ENCODE results near the gene TTC16.
"Not testable (repeated sequence)": the region's sequence is repeated elsewhere in the genome, so short reads cannot be mapped to it uniquely, and the experiment has no call there.

Gene TTC16

DNA sequence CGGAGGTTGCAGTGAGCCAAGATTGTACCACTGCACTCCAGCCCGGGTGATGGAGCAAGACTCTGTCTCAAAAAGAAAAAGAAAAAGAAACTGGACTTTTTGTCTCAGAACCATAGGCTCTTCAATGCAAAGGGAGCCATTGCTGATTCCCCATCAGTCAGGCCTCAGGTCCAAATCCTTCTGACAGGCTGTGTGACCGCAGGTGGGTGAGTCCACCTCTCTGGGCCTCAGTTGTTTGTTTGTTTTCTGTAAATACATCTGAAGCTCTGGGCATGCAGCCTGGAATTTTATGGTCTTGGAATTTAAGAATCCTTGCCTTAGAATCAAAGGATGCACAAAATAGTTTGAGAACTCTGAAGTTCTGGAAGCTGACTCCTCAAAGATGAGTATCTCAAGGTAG is 40.4 kb downstream of the TTC16 start:
- Histone ChIP-seq H3K4me1 (ENCODE audit: control insufficient read depth, insufficient read depth, low read length) (peaks cover 13% of the 10 kb centered on the region), H3K9ac (ENCODE audit: low read length in 2 of 2) (no peak overlapping the region), H3K4me3 (ENCODE audit: low read length in 2 of 2) (no peak overlapping the region), H3K27me3 (ENCODE audit: control insufficient read depth in 1 of 2, insufficient read depth in 2 of 2, low read length in 2 of 2) (peaks cover 34 to 36% of the 10 kb centered on the region in 2 donors), H3K27ac (ENCODE audit: low read length) (no peak overlapping the region), H3K36me3 (ENCODE audit: control insufficient read depth in 2 of 2, insufficient read depth in 2 of 2, low read length in 2 of 2) (no peaks in the 10 kb centered on the region), H3K9me3 (ENCODE audit: control insufficient read depth in 2 of 2, low read length in 2 of 2) (no peaks in the 10 kb centered on the region)

DNA sequence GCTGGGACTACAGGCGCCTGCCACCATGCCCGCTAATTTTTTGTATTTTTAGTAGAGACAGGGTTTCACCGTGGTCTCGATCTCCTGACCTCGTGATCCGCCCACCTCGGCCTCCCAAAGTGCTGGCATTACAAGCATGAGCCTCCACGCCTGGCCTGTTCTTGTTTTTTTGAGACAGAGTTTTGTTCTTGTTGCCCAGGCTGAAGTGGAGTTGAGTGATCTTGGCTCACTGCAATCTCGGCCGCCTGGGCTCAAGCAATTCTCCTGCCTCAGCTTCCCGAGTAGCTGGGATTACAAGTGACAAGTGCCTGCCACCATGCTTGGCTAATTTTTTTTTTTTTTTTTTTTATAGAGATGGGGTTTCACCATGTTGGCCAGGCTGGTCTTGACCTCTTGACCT is 40.9 kb downstream of the TTC16 start:
- H3K36me3 ChIP-seq (ENCODE audit: control insufficient read depth in 2 of 2, insufficient read depth in 2 of 2, low read length in 2 of 2); H3K27ac ChIP-seq (ENCODE audit: low read length); H3K4me3 ChIP-seq (ENCODE audit: low read length in 2 of 2); H3K9ac ChIP-seq (ENCODE audit: low read length in 2 of 2); H3K9me3 ChIP-seq (ENCODE audit: control insufficient read depth in 2 of 2, low read length in 2 of 2): not testable (repeated sequence)
- Histone ChIP-seq H3K4me1 (ENCODE audit: control insufficient read depth, insufficient read depth, low read length) (peaks cover 16% of the 10 kb centered on the region), H3K27me3 (ENCODE audit: control insufficient read depth in 1 of 2, insufficient read depth in 2 of 2, low read length in 2 of 2) (peaks cover 34 to 39% of the 10 kb centered on the region in 2 donors)

DNA sequence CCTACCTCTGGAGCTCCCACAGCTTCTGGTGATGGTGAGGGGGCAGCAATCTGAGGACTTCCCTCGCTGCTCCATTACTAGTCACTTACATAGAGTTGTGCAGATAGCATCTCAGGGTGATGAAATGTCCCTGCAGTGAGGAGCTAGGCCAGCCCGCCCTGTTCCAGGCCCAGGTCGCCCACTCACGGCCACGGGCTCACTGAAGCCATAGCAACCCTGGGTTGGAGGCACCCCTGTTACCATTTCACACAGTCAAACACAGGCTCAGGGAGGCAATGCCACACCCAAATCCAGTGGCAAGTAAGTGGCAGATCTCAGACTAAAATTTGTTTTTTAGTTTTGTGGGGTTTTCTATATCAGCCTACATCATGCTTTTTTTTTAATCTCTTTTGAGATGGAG is 43.0 kb downstream of the TTC16 start:
- Histone ChIP-seq H3K27ac (ENCODE audit: low read length) (no peak overlapping the region), H3K4me3 (ENCODE audit: low read length in 2 of 2) (no peak overlapping the region), H3K4me1 (ENCODE audit: control insufficient read depth, insufficient read depth, low read length) (peaks cover 17% of the 10 kb centered on the region), H3K9me3 (ENCODE audit: control insufficient read depth in 2 of 2, low read length in 2 of 2) (no peaks in the 10 kb centered on the region), H3K27me3 (ENCODE audit: control insufficient read depth in 1 of 2, insufficient read depth in 2 of 2, low read length in 2 of 2) (peaks cover 21 to 33% of the 10 kb centered on the region in 2 donors), H3K36me3 (ENCODE audit: control insufficient read depth in 2 of 2, insufficient read depth in 2 of 2, low read length in 2 of 2) (no peaks in the 10 kb centered on the region), H3K9ac (ENCODE audit: low read length in 2 of 2) (no peak overlapping the region)

DNA sequence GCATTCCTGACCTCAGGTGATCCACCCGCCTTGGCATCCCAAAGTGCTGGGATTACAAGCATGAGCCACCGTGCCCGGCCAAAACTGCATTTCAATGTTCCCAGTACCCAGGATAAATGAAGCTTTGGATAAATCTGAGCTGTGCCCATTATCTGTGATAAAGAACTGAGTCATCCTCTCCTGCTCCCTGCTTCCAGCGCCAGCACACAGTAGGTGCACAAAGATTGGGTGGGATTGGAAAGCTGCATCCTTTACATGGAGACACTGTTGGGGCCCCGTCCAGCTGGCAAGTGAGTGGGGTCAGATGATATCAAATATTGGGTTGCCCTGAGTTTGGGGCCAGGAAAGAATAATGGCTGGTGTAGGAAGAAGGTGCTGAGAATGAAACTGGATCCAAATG is 45.2 kb downstream of the TTC16 start:
- H3K9me3 ChIP-seq (ENCODE audit: control insufficient read depth in 2 of 2, low read length in 2 of 2), result no peaks in the 10 kb centered on the region
- no peaks in the 10 kb centered on the region for H3K36me3 ChIP-seq (ENCODE audit: control insufficient read depth in 2 of 2, insufficient read depth in 2 of 2, low read length in 2 of 2)
- H3K4me1 ChIP-seq (ENCODE audit: control insufficient read depth, insufficient read depth, low read length), result peaks cover 9% of the 10 kb centered on the region
- no peak overlapping the region for H3K27ac ChIP-seq (ENCODE audit: low read length)
- H3K9ac ChIP-seq (ENCODE audit: low read length in 2 of 2), result no peak overlapping the region
- no peak overlapping the region for H3K4me3 ChIP-seq (ENCODE audit: low read length in 2 of 2)
- H3K27me3 ChIP-seq (ENCODE audit: control insufficient read depth in 1 of 2, insufficient read depth in 2 of 2, low read length in 2 of 2), result peaks cover 13 to 15% of the 10 kb centered on the region in 2 donors

DNA sequence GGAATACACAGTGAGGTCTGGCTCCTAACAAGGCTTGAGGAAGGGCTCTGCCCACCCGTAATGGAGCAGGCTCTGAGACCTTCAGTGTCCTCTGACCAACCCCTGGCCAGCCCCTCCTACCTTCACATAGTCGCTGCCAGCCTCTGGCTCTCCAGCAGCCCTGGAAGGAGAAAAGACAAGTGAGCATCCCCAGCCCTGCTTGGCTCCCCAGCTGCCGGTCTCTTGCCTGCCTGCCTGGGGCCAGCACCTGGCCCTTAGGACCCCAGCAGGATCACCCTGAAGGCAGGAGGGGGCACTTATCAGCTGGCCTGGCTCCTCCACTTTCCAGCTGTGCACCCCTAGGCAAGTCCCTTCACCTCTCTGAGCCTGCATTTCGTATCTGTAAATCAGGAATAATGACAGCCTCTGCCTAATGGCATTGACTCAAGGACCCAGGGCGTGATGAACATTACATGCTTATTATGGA is 45.6 kb downstream of the TTC16 start:
- H3K9ac ChIP-seq (ENCODE audit: low read length in 2 of 2), result no peak overlapping the region
- H3K4me3 ChIP-seq (ENCODE audit: low read length in 2 of 2), result peak overlapping the region in 1 of 2 donors; percentile 15

DNA sequence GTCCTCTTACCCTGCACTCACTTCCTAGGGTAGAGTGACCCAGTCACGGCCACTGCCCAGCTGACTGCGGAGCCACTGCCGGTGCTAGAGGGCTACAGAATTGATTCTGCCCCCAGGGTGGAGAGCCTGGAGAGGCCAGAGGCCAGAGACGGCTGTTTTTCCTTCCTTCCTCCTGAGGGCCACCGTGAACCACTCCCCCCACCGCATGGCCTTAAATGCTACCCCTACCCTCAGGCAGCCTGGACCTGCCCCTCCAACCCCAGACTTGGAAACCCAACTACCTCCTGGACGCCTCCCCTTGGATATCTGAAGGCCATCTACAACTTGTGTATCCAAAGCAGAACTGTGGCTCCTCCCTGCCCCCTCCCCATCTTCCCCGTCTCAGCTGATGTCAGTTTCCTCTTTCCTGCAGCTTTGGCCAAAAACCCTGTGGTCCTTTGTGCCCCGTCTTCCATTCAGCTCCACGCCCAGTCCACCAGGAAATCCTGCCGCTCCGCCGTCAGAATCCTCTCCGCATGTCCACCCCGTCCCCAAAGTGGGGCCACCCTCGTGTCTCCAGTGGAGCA is 46.3 kb downstream of the TTC16 start:
- Histone ChIP-seq H3K9me3 (ENCODE audit: control insufficient read depth in 2 of 2, low read length in 2 of 2) (no peaks in the 10 kb centered on the region), H3K27ac (ENCODE audit: low read length) (peak overlapping the region; percentile 24), H3K4me1 (ENCODE audit: control insufficient read depth, insufficient read depth, low read length) (peaks cover 9% of the 10 kb centered on the region), H3K9ac (ENCODE audit: low read length in 2 of 2) (no peak overlapping the region), H3K27me3 (ENCODE audit: control insufficient read depth in 1 of 2, insufficient read depth in 2 of 2, low read length in 2 of 2) (peaks cover 11 to 12% of the 10 kb centered on the region in 2 donors), H3K36me3 (ENCODE audit: control insufficient read depth in 2 of 2, insufficient read depth in 2 of 2, low read length in 2 of 2) (no peaks in the 10 kb centered on the region), H3K4me3 (ENCODE audit: low read length in 2 of 2) (no peak overlapping the region)

More for the DNA sequence above, 45.6 kb downstream of the TTC16 start:
- Histone ChIP-seq H3K27ac (ENCODE audit: low read length) (peak overlapping the region; percentile 24), H3K4me1 (ENCODE audit: control insufficient read depth, insufficient read depth, low read length) (peaks cover 9% of the 10 kb centered on the region), H3K9me3 (ENCODE audit: control insufficient read depth in 2 of 2, low read length in 2 of 2) (no peaks in the 10 kb centered on the region), H3K27me3 (ENCODE audit: control insufficient read depth in 1 of 2, insufficient read depth in 2 of 2, low read length in 2 of 2) (peaks cover 11 to 13% of the 10 kb centered on the region in 2 donors), H3K36me3 (ENCODE audit: control insufficient read depth in 2 of 2, insufficient read depth in 2 of 2, low read length in 2 of 2) (no peaks in the 10 kb centered on the region)

DNA sequence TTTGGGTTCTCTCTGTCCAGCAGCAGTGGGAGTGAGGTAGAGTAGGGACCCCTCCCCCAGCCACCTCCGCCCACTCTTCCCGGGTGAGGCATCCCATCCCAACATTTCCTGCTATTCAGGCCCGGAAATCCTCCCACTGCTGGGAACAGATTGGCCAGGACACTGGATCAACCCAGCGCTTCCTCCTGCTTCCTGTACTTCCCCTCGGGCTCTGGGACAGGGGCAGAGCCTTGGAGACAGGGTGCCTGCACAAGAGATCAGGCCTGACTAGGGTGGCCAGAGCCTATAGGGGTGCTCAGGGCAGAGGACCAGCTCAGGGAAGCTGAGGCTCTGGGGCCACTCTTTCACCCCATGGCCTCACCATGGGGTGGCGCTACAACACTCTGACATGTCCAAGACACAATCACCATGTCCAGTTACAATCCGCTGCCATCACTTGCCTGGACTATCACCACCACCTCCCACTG is 48.1 kb downstream of the TTC16 start:
- H3K27ac ChIP-seq (ENCODE audit: low read length), result no peak overlapping the region
- no peak overlapping the region for H3K4me3 ChIP-seq (ENCODE audit: low read length in 2 of 2)
- H3K4me1 ChIP-seq (ENCODE audit: control insufficient read depth, insufficient read depth, low read length), result peaks cover 13% of the 10 kb centered on the region
- H3K9me3 ChIP-seq (ENCODE audit: control insufficient read depth in 2 of 2, low read length in 2 of 2), result no peaks in the 10 kb centered on the region
- H3K36me3 ChIP-seq (ENCODE audit: control insufficient read depth in 2 of 2, insufficient read depth in 2 of 2, low read length in 2 of 2), result no peaks in the 10 kb centered on the region
- H3K9ac ChIP-seq (ENCODE audit: low read length in 2 of 2), result no peak overlapping the region
- H3K27me3 ChIP-seq (ENCODE audit: control insufficient read depth in 1 of 2, insufficient read depth in 2 of 2, low read length in 2 of 2), result peaks cover 8 to 11% of the 10 kb centered on the region in 2 donors

DNA sequence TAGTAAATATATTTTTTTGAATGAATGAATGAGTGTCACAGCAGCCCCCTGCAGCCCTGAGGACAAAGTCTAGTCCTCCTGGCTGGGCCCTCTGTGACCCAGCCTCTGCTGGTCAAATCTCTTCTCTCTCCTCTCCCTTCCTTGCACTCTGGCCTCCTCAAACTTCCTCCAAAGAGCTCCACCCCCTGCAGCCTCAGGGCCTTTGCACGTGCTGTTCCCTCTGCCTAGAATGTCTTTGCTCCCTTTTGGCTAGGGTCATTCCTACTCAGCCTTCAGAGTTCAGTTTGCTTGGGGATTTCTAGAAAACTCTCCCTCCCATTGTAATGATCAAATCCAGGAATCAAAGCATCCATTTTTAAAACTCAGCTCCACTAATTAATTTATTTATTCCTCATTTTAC is 49.5 kb downstream of the TTC16 start:
- Histone ChIP-seq H3K4me1 (ENCODE audit: control insufficient read depth, insufficient read depth, low read length) (peaks cover 13% of the 10 kb centered on the region), H3K9ac (ENCODE audit: low read length in 2 of 2) (no peak overlapping the region), H3K36me3 (ENCODE audit: control insufficient read depth in 2 of 2, insufficient read depth in 2 of 2, low read length in 2 of 2) (no peaks in the 10 kb centered on the region), H3K27ac (ENCODE audit: low read length) (no peak overlapping the region), H3K27me3 (ENCODE audit: control insufficient read depth in 1 of 2, insufficient read depth in 2 of 2, low read length in 2 of 2) (peaks cover 8 to 11% of the 10 kb centered on the region in 2 donors), H3K4me3 (ENCODE audit: low read length in 2 of 2) (no peak overlapping the region), H3K9me3 (ENCODE audit: control insufficient read depth in 2 of 2, low read length in 2 of 2) (no peaks in the 10 kb centered on the region)

DNA sequence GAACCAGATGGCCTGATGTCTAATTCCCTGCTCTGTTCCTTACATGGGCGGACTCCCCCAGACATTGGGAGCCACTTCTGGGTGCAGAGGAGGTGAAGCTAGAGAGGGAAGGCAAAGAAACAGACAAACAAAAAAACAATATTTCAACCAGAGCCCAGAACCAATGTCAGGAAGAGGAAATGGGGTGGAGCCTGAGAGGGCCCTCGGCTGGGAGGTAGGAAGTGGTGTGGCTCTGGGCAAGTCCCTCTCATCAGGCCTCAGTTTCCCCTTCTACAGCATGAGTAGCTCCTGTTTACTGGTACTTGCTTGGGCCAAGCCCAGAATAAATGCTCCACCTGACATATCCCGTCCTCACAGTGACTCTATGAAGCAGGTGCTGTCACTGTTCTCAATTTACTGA is 51.5 kb downstream of the TTC16 start:
- Histone ChIP-seq H3K9me3 (ENCODE audit: control insufficient read depth in 2 of 2, low read length in 2 of 2) (no peaks in the 10 kb centered on the region), H3K27ac (ENCODE audit: low read length) (peak overlapping the region; percentile 41), H3K27me3 (ENCODE audit: control insufficient read depth in 1 of 2, insufficient read depth in 2 of 2, low read length in 2 of 2) (peaks cover 0 to 6% of the 10 kb centered on the region in 2 donors), H3K4me1 (ENCODE audit: control insufficient read depth, insufficient read depth, low read length) (peaks cover 22% of the 10 kb centered on the region), H3K36me3 (ENCODE audit: control insufficient read depth in 2 of 2, insufficient read depth in 2 of 2, low read length in 2 of 2) (no peaks in the 10 kb centered on the region), H3K9ac (ENCODE audit: low read length in 2 of 2) (no peak overlapping the region), H3K4me3 (ENCODE audit: low read length in 2 of 2) (no peak overlapping the region)

DNA sequence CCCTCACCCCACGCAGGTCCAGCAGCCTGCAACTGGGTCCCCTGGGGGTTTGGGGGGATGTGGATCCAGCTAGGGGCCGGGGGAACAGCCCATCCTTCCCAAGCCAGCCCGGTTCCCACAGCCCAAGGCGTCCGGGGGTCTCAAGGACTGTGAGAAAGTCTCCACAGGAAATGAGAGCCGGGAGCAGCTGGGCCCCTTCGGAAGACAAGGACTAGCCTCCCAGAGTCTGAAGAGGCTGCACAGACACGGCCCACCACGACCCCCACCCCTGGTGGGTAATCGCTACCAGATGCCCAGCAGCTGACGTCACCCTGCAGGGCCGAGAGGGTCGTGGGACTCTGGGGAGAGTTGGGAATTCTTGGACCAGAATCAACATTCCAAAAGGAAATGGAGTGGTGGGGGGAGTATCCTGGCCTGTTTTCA is 52.0 kb downstream of the TTC16 start:
- Histone ChIP-seq H3K9me3 (ENCODE audit: control insufficient read depth in 2 of 2, low read length in 2 of 2) (no peaks in the 10 kb centered on the region), H3K36me3 (ENCODE audit: control insufficient read depth in 2 of 2, insufficient read depth in 2 of 2, low read length in 2 of 2) (no peaks in the 10 kb centered on the region), H3K27ac (ENCODE audit: low read length) (peak overlapping the region; percentile 41), H3K27me3 (ENCODE audit: control insufficient read depth in 1 of 2, insufficient read depth in 2 of 2, low read length in 2 of 2) (peaks cover 0 to 6% of the 10 kb centered on the region in 2 donors), H3K4me1 (ENCODE audit: control insufficient read depth, insufficient read depth, low read length) (peaks cover 22% of the 10 kb centered on the region), H3K4me3 (ENCODE audit: low read length in 2 of 2) (no peak overlapping the region), H3K9ac (ENCODE audit: low read length in 2 of 2) (no peak overlapping the region)

DNA sequence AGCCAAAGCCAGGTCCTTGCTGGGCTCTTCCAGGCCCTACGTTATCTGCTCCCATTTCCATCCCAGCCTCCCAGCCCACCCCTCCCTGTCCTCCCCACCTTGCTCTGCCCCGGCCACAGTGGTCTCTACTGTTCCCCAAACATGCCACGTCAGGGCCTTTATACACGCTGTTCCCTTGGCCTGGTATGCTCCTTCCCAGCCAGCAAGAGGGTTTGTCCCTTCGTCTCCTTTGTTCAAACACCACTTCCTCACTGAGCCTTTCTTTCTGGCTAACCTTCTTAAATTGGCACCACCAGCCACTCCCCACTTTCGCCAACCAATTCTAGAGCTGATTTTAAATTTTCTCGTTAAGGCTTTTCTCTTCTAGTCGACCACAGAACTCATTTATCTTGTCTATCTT is 52.8 kb downstream of the TTC16 start:
- Histone ChIP-seq H3K4me1 (ENCODE audit: control insufficient read depth, insufficient read depth, low read length) (peaks cover 22% of the 10 kb centered on the region), H3K27me3 (ENCODE audit: control insufficient read depth in 1 of 2, insufficient read depth in 2 of 2, low read length in 2 of 2) (peaks cover 0 to 4% of the 10 kb centered on the region in 2 donors), H3K4me3 (ENCODE audit: low read length in 2 of 2) (no peak overlapping the region), H3K9me3 (ENCODE audit: control insufficient read depth in 2 of 2, low read length in 2 of 2) (no peaks in the 10 kb centered on the region), H3K27ac (ENCODE audit: low read length) (peak overlapping the region; percentile 41), H3K9ac (ENCODE audit: low read length in 2 of 2) (no peak overlapping the region), H3K36me3 (ENCODE audit: control insufficient read depth in 2 of 2, insufficient read depth in 2 of 2, low read length in 2 of 2) (no peaks in the 10 kb centered on the region)
